GM21576 (cell line): ENCODE data around the gene PARVG.

Experiments used
- ATAC-seq: cut with Tn5 transposase; IDR thresholded peaks from one replicate; pipeline ENCODE4 v1.9.1; 2021; ENCODE audit warnings: mild to moderate bottlenecking, moderate library complexity; ENCODE audit not compliant: unreplicated experiment

Gene PARVG

DNA sequence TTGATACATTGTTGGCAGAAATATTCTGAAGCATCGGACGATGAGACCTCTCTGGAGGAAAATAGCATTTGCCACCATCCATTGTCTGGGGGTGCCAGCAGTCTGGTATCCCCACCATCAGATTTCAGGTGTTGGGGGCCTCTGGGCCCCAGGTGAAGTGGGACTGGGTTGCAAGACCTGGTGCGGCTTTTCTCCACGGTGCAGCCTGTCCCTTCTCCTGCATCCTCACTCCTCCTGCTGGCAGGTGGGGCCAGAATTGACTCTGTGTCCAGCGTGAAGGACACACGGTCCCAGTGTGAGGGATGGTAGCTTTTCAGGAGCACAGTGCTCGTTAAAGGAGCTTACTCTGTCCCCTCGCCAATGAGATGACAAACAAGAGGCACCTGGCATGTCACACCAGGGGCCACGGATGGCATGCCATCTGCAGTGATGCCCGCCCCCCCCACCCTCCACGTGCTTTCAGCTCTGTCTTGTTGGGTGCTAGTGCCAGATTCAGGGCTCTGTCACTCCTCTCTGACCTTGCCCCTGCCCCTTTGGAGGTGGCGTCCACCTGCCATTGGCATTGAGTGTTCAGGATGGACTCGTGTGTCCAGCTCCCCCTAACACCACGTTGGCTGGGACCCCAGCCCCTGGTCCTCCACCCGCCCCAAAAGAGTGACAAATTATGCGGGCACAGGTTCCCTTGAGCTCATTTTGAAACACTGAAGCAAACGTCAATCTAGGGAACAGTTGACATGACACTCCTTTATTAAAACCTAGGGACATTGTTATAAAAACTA, 62.4 kb downstream of the PARVG start:
- ATAC-seq: no peak

GRCh38 chr22:44243761-44244160, 63.0 kb downstream of the PARVG start:
- ATAC-seq: no peak

DNA sequence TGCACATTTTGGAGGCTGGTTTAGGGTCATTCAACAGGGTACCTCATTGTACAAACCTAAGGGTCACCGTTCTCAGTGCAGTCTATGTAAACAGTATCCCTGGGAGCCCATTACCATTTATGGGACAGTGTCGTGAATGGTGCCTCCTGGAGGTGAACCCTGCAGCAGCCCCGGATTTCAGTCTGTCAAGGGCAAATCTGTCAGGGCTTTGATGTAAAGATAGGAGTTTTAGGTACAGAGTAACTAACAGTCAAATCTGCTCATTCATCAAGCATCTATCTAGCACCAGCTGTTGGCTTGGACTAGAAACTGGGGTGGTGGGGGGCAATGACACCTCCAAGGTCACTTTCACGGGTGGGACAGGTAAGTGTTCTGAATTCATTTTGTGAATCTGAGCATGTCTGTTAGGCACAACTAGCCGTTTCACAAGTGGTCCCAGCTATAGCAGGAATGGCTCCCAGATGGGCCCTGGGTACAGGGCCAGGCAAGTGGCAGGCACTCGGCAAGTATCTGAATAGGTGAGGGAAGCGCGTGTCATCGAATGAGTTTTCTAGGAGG, 63.6 kb downstream of the PARVG start:
- ATAC-seq: no peak

- no peak for ATAC-seq
These were observed 64.7 kb downstream of the PARVG start for GRCh38 chr22:44245438-44245837.

GRCh38 chr22:44245867-44246266, 65.1 kb downstream of the PARVG start:
- ATAC-seq: no peak

- no peak for ATAC-seq
These were observed 66.0 kb downstream of the PARVG start for GRCh38 chr22:44246615-44247326.

DNA sequence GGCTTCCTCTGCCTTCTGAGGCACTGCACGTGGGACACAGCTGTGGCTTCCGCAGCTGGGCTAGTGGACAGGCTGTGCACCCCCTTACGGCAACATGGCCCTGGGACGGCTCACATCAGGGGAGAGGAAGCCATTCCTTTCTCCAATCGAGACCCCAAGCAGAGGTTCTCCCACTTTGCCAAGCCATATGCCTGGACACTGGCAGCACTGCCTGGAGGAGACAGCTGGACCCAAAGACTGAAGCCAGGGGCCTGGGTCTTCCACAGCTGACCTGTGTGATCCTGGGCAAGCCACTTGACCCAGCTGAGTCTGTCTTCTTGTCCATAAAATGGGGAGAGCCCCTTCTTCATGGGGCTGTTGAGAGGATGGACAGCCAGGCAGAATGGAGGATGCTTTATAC, 66.6 kb downstream of the PARVG start:
- no peak for ATAC-seq

- ATAC-seq: no peak
These were observed 67.5 kb downstream of the PARVG start for GRCh38 chr22:44247923-44248892.

- ATAC-seq: no peak
These were observed 68.2 kb downstream of the PARVG start for GRCh38 chr22:44248926-44249325.

DNA sequence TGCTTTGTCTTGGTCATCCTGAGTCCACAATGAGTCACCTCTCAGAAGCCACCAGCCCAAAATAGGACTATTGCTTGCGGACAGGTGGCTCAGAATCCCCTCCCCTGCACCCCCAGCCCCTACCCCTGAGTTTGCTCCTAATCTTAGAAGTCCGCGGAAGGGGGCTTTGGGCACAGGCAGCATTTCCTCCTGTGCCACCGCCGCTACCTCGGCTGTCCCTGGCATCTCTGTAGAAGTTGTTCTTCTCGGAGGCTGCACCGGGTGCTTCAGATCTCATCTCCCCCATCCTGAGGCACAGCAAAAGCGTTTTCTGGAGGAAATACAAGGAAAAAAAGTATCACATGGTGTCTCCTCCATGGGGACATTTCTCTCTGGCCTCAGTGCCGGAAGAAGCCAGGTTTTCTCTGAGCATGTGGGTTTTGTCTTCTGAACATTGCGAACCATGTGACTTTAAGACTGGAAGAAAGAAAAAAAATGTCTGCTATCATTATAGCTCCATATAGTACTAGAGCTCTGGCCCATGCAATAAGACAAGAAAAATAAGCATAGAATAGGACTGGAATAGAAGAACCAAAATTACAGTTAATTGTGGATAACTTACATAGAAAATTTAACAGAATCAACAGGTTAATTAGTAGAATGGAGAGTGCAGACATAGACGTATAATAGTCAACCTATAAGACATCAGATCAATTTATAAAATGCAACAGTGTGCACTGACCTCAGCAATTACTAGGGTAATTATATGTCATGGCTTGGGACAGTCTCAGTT, 68.8 kb downstream of the PARVG start:
- no peak for ATAC-seq

DNA sequence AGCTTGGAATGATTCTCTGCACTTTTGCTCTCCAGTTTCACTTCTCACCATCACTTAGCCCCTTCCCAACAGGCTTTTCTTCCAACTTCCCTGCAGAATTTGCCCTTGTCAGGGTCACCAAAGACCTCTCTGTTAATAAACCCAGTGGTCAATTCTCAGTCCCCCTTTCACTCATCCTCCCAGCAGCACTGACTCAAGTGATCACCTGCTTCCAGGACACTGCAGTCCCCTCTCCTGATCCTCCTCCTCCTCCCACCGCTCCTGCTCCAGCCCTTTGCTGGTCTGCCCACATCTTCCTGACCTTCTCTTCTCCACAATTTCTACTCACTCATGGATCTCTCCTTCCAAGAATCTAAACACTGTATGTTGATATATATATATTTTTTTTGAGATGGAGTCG, 74.1 kb downstream of the PARVG start:
- ATAC-seq: no peak

DNA sequence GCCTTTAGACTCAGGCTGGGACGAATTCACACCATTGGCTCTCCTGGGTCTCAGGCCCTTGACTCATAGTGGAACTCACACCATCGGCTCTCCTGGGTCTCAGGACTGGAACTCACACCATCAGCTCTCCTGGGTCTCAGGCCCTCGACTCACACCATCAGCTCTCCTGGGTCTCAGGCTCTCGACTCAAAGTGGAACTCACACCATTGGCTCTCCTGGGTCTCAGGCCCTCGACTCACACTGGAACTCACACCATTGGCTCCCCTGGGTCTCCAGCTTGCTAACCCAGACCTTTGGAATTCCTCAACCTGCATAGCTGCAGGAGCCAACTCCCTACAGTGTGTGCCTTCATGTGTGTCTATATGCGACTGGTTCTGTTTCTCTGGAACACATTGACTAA, 75.4 kb downstream of the PARVG start:
- no peak for ATAC-seq

DNA sequence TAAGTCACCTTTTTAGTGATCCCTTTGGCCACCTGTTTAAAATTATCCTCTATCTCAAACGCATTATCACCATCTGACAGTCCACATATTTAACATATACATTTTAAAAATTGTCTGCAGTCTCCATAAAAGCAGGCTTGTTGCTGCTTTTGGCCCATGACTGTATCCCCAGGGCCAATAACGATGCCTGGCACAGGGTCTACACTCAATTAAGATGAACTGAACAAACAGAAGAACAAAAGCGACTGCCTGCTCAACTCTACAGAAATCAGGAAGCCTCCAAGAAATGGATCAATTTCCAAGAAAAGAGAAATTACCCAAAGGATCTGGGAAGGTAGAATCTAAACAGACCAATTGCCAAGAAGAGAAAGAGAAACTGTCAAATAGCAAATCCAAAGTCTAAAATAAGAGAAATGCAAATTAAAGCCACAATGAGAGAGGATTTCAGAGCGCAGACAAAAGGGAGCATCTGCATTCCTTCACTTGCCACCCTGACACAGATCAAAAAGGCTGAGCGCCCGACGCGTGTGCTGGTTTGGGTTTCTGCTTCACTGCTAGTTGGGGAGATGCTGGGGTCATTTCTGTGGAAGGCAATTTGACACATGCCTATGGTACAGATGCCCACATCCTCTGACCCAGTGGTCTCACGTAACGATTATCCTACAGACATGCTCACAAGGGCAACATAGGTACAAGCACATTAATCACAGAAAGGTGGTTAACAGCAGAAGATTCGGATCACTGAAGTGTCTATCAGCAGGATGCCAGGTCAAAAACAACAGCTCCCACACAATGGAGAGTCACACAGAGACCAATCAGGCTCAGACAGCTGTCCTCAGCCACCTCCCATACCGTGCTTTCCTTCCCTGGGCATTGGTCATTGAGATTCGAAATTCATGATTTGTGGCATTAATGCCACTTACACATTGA, 76.1 kb downstream of the PARVG start:
- ATAC-seq: no peak
